UCSD-AML1 (cell line): Measurements from ENCODE around the gene TCHP.
"Not testable (repeated sequence)": the region's sequence is repeated elsewhere in the genome, so short reads cannot be mapped to it uniquely, and the experiment has no call there.

ENCODE experiments used
- DNase-seq: peaks from one replicate; lab custom pipeline; 2025; ENCODE audit not compliant: unreplicated experiment; lab: John Stamatoyannopoulos, UW

TCHP gene

GRCh38 chr12:109905301-109905700 lies 5.2 kb downstream of the TCHP start:
- DNase-seq: no peak

GRCh38 chr12:109910254-109910968 lies 10.3 kb downstream of the TCHP start:
- no peak for DNase-seq

- DNase-seq: peak; percentile 32
Measured at GRCh38 chr12:109910969-109911348, 10.9 kb downstream of the TCHP start.

- DNase-seq: no peak
Measured at GRCh38 chr12:109912855-109913321, 12.8 kb downstream of the TCHP start.

DNA sequence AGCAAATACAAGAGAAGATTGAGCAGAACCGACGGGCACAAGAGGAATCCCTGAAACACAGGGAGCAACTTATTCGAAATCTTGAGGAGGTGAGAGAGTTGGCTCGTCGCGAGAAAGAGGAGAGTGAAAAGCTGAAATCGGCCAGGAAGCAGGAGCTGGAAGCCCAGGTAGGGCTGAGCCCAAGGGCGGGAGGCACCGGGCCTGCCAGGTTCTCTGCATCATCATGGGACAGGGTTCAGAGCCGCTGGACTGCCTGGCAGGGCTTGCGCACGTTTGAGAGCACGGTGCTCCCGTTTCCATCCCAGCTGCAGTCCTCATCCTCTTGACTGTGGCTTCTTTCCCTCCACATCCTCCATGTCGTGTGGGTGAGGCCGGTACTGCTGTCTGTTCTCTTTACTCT lies 14.4 kb downstream of the TCHP start:
- DNase-seq: no peak

GRCh38 chr12:109915171-109916040 lies 15.3 kb downstream of the TCHP start:
- DNase-seq: no peak

GRCh38 chr12:109916045-109916444 lies 16.0 kb downstream of the TCHP start:
- DNase-seq: no peak

- DNase-seq: no peak
Measured at GRCh38 chr12:109919456-109919855, 19.4 kb downstream of the TCHP start.

GRCh38 chr12:109920261-109920780 lies 20.2 kb downstream of the TCHP start:
- no peak for DNase-seq

- no peak for DNase-seq
Measured at GRCh38 chr12:109921982-109922381, 21.9 kb downstream of the TCHP start.

DNA sequence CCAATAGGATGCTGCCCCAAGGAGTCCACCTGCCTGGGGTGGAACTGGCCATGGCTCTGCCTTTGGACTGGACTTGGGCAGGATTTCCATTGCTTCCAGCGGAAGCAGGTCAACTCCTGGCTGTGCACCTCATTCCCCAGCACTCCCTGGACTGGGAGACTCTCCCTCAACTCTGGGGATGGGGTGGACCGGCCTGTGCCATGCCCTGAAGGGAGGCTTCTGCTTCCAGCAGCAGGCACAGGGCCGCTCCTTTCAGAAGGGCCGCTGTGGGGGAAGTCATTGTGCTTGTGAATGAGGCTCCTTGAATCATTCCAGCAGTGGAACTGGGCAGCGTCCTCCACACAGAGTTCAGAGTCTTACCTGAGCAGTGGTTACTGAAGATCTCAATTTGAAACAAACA lies 23.0 kb downstream of the TCHP start:
- DNase-seq: no peak

GRCh38 chr12:109923481-109924245 lies 23.6 kb downstream of the TCHP start:
- DNase-seq: no peak

GRCh38 chr12:109925185-109925840 lies 25.2 kb downstream of the TCHP start:
- DNase-seq: no peak

GRCh38 chr12:109926016-109926415 lies 25.9 kb downstream of the TCHP start:
- DNase-seq: no peak

DNA sequence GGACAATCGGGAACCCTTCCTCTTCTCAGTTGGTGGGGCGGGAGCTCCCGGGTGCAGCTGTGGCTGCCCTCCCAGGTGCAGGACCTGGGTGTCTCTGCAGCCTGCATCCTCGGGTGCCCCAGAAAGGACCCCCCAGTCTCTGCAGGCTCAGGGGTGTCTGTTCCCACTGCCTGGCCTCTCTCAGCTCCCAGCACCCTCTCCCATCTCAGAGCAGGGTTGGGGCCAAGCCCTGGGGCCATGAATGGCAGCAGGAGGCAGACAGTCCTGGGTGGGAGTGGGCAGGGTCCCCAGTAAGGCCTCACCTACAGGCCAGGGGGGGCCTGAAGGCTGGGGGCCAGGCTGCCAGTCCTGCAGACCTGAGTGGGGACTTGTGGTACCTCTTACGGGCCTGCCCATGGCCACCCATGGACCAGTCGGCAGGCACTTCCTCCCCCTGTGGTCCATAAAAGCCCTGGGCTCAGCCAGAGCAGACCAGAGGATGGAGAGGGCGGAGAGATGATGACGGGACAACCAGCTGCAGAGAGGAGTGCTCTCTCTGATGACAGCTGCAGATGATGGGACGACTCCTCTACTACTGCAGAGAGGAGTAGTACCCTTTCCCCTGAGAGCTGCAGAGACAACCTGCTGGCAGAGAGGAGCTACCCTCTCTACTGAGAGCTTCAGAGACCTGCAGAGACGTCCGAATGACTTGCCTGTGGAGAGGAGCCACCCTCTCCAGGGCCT lies 26.6 kb downstream of the TCHP start:
- DNase-seq: no peak

DNA sequence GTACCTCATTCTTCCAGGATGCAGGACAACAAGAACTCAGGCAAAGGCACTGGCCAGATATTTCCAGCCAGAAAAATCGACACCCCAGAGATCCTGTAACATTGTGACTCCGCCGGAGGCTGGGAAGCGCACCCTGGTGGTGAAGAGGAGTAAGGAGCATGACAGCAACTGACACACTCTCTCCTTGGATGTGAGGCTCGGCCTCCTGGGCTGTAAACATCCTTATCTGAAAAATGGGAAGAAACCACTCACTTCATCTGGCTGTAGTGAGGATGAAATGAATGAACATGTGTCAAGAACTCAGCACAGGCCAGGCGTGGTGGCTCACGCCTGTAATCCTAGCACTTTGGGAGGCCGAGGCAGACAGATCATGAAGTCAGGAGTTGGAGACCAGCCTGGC lies 27.5 kb downstream of the TCHP start:
- DNase-seq: peak; percentile 19

- no peak for DNase-seq
Measured at GRCh38 chr12:109928058-109928656, 28.1 kb downstream of the TCHP start.

- DNase-seq: not testable (repeated sequence)
Measured at GRCh38 chr12:109929326-109929725, 29.3 kb downstream of the TCHP start.

DNA sequence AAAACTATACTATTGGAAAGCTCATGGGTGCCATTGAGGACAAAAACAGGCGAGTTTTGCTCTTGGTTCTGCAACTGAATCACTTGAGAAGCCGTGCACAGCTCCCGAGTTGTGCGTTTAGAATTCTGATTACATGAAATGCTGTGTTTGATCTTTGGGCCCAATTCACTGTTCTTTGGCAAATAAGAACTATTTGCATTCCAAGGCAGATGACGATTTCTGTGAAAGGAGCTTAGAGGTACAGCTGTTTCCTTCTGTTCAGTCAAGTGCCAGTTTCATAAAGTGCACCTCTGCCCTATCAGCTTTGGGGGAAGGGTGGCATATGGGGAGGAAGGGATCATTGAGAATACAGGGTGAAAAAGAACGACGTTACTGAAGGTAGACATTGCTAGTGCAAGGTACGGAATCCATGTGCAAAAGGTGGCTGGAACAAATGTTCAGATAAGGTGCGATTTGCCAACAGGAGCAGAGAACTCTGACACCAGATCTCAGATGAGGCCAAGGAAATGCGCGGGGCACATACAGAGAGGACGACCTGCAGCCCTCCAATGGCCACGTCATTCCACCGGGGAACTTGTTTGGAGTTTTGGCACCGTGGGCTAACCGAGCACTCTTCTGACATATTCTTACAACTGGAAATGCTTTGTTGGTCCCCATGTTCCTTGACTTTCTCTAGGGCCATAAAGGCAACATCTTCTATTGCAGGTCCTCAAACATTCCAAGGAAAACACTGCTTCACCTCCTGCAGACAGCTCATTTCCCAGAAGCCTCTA lies 30.1 kb downstream of the TCHP start:
- DNase-seq: no peak
